ENCODE results near the gene HHAT.

Gene HHAT

DNA sequence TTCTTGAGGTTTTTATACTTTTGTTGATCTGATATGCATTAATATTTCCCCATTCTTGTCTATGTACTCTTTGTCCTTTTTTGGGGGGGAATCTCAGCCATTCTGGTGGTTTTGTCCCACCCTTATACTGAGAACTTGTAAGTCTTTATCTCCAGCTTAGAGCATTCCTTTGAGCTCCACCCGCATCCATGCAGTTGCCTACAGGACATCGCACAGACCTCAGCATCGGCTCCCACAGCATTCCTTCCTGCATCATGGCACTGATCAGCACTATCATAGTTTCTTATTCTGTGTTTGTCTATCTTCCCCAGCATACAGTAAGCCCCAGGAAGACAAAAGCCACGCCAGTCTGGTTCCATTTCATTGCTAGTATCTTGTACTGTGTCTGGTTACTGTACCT is 33.0 kb downstream of the HHAT start:
- DNase-seq: no peak

DNA sequence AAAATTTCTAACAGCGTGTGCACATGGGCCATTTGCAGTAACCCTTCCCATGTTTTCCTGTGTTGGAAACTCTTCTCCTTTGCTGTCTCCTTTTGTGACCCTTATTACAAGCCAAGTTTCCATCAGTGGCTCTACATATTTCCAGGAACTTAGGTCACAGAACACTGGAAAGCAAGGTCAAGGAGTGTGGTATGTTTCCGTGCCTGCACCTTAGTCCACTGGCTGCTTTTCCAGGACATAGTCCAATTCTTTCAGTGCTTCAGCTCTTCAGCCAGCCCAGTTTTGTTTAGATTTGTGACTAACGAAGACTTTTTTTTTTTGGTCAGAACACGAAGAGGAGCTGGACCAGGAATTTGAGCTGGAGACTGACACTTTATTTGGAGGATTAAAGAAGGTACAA is 33.8 kb downstream of the HHAT start:
- no peak for DNase-seq

DNA sequence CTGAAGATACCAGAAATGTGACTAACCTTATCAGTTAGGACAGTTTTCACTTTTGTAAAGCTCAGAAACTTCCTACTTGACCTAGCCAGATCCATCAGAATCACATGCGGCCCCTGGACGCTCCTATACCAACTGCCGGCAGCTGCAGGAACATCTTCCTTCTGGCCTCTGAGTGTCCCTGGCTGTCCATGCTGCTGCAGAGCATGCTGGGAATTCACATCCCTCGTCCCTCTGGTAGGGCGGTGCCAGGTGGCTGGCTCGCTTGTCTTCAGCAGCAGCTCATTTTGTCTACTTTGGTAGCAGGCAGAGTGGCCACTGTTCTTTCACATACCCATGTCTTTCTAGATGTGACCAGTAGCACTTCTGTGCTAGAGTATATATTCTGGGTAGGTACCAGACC is 34.4 kb downstream of the HHAT start:
- DNase-seq: no peak

DNA sequence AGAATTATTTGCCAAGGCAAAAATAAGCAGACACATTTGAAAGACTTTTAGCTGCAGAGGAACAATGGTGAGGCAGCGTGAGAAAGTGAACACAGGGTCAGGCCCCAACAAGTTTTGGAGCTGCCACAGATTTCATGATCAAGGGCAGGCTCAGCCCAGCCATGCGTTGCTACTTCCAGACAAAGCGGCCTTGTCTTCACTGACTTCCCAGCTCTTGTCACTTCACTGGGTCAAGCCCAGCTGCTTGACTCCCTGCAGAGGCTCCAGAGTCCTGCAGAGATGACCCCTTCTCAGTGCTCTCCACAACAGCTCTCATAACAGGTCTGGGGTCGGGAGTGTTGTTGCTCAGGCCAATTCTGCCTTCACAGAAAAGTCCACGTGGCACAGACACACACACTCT is 35.8 kb downstream of the HHAT start:
- no peak for DNase-seq

DNA sequence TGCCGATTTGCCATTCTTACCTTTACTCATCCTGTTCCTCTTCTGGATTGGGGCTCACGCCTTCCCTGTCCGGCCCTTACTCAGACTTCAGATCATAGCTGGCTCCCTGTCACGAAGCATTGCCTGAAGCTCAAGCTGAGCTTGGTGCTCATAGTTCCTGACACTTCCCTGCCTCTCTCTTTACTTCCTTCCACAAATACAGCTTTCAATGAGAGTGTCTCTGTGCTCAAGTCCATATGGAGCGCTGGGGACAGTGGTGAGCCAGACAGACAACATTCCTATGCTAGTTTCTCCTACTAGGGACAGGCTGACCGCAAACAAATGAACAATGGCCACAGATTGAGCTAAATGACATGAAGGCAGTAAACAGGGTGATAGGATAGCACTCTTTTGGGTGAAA is 38.1 kb downstream of the HHAT start:
- peak; percentile 91 for DNase-seq

DNA sequence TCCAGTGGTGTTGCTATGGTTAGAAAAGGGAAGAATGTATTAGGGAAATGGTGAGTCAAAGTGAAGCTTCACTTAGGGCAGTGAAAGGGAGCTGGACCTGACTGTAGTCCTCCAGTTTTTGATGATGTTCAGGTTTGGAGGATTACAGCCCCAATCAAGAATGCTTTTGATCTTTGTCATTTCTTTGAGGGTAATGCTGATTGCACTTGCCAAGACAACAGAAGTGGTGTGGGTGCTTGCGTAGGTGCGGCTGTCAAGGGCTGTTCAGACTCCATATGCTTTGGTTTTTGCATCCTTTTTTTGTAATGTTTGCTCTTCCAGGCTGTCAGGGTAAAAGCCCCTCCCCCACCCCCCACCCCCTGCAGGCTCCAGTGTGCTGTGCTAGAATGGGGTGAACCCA is 38.9 kb downstream of the HHAT start:
- no peak for DNase-seq

DNA sequence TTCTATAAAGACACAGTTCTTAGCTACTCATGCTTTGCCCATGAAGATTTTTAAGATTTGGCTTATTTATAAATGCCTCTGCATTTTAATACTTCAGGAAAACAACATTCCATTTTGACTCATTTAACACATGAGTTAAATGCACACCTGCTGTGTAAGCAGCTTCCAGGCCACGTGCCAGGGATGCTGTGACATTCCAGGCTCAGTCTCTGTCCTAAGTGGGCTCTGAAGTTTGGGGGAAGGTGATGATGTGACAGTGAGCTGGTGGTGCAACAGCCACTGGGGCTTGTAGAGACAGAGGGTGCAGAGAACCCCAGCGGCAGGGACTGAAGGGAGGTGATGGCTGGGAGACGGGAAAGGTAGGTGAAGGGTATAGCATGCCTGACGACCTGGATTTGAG is 40.7 kb downstream of the HHAT start:
- no peak for DNase-seq

DNA sequence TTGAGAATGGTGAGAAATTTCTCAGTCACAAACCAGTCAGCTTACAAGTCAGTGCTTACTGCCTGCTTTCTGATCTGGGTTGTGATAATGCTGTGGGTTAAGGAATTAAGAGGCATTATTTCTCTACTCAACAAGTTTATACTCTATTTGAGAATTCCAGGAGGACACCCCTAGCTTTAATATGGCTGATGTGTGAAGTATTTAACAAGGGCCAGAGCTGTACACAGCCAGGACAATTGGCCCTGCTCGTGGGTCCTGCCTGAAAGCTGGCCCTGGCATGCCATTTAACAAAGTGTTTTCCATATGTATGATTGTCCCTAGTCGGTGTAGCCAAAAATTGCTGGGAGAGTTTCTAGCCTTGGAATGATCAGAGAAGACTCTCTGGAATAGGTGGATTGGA is 43.2 kb downstream of the HHAT start:
- no peak for DNase-seq

DNA sequence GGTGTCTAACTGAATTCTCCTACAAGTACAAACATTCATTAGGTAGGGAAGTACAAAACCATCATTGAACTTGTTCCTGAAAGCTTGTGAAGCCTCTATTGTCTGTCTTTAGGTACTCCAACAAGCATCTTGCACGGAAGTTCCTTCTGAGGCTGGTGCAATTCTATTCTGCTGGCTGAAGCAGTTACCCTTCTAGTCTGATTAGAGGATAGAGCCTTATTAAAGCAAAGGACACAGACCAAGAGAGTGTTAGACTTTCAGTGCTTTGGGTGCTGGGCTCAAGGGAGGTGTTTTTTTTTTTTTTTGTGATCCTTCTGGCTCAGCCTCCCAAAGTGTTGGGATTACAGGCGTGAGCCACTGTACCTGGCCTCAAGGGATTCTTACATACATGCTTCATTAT is 43.8 kb downstream of the HHAT start:
- DNase-seq: no peak

DNA sequence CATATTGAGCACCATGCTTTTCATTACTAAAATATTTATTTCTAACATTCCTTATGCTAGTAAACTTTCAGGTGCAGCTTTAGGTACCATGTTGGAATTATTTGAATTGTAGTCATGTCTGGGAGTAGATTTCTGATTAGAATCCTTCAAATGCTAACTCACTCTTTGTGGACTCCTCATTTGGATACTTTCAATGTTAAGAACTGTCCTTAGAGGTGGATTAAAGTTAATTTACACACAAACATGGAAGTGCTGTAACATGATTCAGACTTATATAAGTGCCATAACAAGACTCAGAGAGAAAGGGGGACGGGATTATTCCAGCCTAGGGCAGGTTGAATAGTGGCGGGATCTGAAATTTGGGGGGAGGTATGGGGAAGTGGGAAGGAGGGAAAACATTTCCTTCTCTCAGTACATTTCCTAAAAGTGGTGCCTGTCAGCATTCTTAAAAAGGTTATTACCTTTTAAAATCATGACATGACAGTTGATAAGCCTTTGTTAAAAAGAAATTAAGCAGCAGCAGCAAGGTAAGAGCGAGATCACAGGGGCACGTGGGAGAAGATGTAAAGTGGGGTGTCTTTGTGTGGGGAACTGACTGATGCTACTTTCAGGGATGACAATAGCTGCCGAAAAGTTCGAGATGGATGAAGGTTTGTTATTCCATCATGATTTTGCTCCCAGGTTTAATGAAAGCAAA is 44.4 kb downstream of the HHAT start:
- DNase-seq: peak; percentile 62

DNA sequence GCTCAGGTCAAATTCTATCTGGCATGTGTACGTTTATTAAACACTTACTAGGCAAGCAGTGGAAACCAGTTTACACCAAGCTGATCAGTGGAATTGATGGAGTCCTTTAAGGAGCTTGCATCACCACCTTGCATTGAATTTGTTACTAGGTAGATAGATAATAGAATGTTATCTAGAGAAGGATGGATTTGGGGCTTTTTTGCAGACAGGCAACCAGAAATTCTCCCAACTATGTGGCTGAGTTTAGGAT is 44.9 kb downstream of the HHAT start:
- DNase-seq: peak; percentile 81

DNA sequence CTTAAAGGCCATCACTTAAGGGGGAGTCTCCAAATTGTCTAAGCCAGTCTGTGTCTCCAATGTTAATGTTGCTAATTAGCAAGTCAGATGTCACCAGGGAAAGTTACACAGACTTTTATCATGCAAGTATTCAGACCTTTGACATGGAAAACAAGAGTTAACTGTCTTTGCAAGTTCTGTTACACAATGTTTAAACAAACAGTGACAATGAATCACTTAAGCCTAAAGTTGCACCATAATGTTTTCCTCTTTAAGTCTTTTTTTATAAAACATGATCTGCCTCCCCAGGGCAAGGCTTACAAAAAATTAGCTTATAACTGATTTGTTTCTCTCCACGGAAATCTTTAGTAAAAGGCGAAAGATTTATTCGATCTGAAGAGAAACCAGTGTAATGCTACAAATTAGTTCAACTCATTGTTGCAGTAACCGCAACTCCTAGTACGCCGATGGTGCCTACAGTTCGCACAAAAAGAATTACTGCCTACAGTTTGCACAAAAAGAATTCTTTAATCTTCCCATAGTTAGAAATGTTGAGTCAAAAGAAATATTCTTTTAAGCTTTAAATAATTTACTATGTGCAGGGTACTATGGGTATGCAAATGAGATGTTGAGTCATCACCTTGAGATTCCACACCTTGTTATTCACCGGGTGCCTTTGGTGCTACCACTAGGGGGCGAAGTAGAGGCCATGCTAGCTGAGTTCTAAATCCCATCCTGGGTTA is 45.3 kb downstream of the HHAT start:
- peak; percentile 93 for DNase-seq

DNA sequence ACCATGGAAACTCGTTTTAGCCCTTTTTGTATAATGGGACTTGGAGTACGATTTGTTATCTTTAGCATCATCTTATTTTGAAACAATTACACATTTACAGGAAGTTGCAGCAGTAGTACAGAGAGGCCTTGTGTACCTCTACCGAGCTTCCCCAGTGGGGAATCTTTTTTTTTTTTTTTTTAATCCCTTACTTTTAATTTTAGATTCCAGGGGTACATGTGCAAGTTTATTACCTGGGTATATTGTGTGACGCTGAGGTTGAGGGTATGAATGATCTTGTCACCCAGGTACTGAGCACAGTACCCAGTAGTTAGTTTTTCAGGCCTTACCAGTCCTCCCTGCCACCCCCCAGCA is 45.9 kb downstream of the HHAT start:
- DNase-seq: no peak

DNA sequence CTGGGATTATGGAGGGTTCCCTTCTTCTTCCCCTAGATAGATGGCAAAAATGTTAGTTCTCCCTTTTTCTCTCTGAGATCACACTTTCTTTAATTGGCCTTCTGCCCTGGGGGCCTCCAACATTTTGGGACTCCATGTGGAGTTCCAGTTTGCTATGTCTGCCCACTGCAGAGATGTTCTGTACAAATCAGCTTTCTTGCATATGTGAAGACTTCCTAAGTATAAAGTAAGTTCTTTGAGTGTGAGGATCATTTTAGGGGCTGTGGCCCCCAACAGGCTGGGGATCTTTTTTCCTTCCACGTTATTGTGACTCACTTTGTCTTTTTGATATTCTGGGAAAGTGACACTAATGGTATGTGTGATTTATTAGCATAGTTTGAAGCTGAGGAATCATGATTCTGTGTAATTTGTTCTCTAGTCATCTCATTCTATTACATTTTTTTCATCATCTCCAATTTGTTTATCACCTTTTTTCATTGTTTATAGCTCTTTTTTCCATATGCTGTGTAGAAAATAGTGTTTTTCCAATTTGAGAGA is 48.2 kb downstream of the HHAT start:
- no peak for DNase-seq

DNA sequence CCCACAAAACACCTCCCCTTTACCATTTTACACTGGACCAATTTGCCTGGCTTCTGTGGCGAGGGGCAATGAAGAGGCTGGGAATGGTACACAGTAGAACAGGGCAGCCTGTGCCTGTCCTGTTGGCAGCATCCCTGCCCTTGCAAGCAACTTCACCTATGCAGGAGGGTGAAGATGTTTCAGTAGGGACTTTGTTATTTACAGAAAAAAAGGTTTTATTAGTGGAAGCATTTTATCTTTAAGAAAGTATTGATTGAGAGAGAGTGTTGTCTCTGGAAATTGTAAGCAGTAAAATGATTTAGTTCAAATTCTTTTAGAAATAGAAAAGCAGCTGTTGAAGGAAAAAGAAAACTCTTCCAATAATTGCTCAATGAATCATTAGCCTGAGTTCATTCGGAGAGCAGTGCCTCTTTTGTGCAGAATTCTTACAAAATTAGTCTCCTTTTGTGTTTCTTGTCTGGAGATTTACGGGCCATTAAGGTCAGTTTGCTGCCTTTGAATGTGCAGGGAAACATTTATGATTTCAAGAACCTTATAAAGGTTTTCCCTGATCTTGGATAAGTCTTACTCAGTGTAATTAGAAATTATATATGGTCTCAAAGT is 49.1 kb downstream of the HHAT start:
- no peak for DNase-seq

DNA sequence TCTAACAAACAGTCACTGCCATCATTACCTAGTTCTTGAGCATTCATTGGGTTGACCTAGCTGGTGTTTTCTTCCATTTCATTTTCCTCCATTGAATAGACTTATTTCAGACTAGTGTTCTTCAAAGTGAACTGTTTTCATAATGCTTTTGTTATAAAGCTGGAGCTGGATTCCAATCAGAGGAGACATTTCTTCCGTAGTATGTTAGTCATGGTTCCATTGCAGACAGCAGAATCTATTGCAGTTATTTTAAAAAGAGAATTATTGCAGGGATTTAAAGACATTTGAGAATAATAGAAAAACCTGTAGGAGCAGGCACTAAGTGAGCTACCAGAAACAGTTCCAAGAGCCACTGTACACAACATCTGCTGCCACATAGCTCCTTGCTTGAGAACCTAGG is 50.0 kb downstream of the HHAT start:
- no peak for DNase-seq

DNA sequence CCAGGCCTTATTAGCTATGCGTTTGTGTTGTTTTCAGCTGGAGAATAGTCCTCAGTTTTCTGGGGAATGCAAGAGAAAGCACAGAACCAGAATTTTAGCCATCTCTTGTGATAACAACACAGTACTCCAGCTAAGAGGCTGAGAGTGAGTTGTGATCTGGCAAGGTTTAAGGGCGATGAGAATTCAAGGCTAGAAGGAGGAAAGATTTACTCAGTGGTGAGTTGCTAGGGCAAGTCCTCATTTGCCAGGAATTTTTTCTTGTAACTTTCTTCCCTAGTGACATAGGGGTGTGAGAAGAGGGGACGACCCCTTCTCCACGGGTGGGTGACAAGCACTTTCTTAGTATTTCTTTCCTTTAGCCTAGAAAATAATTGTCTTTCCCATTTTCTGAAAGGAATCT is 53.2 kb downstream of the HHAT start:
- DNase-seq: no peak

DNA sequence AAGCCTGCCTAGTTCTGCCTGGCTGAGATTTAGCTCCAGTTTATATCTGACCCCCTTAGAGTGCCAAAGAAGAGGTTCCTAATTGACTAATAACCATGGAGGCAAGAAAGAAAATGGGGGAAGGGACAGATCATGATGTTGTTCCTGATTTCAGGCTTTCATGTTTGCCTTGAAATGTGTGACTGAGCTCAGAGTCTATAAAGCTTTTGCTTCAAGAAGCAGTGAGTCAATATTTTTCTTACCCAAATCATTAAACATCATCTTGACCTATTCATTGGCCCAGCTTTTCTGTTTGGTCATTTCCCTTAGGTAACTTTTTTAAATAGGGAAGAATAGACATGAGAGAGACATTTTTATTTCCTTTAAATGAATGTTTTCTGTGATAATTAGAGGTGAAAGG is 55.9 kb downstream of the HHAT start:
- no peak for DNase-seq

DNA sequence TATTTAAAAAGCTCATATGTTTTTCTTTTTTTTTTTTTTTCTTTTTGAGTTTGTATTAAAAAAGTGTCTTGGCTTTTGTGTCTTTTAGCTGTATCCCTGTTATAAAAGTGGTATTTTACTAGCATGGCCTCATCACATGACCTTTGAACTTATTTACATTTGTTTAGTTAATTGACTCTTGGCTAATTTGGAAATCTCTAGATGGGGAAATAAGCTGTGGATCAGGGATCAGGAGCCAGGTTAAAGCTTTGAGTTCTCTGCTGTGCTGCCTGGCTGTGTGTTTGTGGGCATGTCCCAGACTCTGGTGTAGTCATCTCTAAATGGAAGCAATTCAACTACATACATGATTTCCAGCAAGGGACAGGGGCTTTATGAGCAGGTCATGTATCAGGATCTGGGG is 56.5 kb downstream of the HHAT start:
- DNase-seq: no peak

DNA sequence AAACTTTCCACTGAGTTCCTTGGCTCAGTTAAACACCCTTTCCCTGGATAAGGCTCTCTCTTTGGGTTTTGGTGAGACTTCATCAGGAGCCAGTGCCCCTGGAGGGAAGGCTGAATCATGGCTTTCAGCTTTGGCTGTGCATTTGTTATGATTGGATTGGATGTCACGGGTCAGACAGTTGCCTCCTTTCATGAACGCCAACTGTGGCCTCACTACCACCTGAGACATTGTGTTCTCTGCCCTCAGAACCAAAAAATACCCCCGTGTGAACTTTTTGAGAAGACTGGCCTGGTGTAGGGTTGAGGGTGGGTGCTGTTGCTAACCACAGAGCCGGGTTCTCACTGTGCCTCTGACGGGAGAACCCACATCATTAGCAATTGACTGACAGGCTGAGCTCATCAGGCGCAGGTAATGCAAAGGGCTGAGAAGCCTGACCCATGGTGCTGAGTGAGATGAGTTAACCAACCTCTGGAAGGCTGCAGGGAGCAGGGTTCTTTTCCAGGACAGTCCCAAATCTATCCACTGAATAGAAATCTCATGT is 65.6 kb downstream of the HHAT start:
- DNase-seq: peak; percentile 75

DNA sequence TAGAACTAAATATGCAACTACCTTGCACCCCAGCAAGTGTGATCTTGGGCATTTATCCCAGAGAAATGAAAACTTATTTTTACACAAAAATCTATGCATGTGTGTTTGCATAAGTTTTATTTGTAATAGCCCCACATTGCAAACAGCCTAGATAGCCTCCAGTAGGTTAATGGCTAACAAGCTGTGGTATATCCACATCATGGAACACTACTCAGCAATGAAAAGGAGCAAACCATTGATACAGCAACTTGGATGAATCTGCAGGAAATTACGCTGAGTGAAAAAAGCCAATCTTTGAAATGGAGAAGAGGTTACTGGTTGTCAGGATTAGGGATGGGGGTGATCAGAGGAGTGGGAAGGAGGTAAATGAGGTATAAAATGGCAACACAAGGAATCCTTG is 67.8 kb downstream of the HHAT start:
- DNase-seq: no peak

DNA sequence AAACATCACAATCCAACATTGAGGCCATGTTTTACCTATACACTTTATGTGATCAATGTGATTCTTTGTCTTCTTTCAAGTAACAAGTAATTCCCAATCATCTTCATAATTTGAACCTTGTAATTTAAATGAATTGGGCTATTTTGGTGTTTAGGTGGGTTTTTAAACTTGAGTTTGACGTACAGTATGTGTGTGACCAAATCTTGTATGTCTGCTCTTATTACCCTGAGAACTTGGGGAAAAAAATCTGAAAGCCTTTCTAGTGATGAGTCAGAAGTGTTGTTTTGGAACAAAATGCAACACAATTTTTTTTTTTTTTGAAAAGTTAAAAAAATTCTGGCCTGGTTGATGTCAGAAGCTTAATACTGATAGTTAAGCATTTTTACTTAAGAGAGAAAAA is 68.5 kb downstream of the HHAT start:
- DNase-seq: no peak

DNA sequence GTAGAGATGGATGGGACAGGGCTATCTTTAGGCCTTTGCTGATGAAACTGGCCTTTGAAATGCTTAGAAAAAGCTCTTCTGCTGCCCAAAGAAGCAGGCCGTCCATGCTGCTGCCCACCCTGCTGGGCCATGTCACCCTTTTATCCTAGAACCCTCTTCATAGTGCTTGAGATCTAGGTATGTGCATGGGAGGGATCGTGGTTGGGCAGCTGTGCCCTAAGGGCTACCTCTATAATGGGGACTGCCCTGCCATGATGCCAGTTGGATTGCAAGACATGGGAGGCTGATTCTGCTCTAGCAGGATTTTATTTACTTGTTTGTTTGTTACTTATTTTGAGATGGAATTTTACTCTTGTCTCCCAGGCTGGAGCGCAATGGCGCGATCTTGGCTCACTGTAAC is 69.0 kb downstream of the HHAT start:
- no peak for DNase-seq

DNA sequence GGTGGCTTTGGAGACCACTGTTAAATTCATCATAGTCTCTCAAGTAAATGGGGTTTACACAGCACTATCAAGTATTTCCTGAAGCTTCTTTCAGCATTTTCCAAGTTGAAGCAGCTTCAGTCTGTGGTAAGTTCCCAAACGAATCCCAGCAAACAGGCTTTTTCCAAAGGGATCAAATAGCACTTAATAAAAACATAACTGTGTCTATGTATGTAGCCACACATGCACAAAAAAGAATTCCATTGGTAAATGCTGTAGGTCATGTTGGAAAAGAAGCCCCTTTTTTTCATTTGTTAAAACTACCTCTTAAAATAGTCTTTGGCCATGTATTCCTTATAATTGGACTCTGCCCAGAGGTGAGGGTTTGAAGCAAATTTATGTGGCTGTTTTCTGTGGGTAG is 69.8 kb downstream of the HHAT start:
- no peak for DNase-seq

Measured in islet precursor cell (in vitro differentiated cells).